Stimulated activated CD8-positive, alpha-beta memory T cell treated with anti-CD3 and anti-CD28 coated beads, Interleukin-4, amount 100 ng/mL, for 1 hour (primary cell): ENCODE measurements around the gene CDCA5.

Experiments
- DNase-seq, 2 donors: peaks; one replicate each; pipeline ENCODE4 v3.0.0-alpha.2; 2020; ENCODE audit warnings: low read depth in 2 of 2, low spot score in 1 of 2

CDCA5 gene, protein sequence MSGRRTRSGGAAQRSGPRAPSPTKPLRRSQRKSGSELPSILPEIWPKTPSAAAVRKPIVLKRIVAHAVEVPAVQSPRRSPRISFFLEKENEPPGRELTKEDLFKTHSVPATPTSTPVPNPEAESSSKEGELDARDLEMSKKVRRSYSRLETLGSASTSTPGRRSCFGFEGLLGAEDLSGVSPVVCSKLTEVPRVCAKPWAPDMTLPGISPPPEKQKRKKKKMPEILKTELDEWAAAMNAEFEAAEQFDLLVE

DNA sequence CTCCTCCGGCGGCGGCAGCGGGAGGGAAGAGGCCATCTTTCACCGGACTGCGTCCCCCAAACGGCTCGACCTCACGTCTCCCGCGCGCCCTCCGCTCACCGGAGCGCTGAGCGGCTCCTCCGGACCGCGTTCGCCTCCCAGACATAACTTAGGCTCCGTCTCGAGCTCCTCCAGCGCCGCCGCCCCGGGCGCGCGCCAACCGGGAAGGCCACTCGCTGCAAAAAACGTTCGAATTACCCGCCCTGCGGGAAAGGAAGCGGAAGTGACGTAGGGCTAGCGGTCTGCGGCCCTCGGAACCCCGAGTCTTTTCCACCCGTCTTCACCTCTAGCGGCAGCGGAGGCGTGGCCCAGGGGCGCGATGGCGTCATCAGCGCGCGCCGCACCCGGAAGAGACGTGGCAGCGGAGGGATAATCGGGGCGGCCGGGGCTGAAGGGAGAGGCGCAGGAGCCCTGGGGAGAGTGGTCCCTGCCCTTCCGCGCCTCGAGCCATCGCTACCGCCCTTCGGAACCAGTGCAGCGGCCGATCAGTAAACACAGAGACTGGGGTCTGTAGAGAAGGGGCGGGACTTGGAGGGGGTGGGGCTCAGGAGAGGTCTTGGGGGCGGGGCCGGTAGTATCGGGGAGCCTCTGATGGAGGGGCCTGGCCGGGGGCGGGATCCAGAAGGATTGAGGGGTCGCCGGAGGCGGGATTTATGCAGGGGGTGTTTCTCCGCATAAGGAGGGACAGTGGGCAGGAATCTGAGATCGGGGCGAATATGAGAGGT is at the start of gene CDCA5, which contains the start of gene ZFPL1:
Gene CDCA5 (minus strand): TSS at position 207 of the 764 bp plus-strand sequence. CDS start 62 bp downstream, at position 145.
Gene ZFPL1 (plus strand): TSS at position 389 of the 764 bp plus-strand sequence. CDS start 477 bp downstream, outside the sequence.
- peak; percentile 95 to 97 for DNase-seq

DNA sequence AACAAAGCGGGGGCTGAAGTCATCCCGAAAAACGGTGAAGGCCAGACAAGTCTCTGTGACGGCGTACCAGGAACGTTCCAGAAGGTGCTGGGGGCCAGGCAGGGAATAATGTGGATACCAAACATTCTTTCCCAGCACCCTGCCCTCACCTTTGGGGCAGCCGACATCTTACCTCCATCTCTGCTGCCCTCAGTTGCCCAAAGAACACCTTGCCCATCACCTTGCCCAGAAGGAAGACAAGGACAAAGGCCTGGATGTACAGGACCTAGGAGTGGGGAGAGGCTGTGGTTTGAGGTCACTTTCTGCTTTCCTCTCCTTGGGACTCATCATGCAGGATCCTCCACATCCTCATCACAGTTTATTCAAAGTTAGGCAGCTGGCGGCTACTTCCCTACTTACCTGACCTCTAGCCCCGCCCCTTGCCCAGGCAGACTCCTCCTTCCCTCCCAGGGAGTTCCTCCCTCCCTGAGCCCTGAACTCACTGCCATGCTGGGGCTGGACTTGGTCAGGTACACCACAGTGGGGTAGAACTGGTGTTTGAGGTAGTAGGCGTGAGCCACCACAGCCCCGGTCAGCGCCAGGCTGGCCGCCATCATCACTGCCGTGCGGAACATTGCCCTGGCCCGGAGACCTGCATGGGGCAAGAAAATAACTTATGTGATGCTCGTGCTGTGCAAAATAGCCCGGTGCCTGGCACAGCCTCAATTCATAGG is 49.3 kb upstream of the CDCA5 start:
- DNase-seq, result no peak

GRCh38 chr11:65132238-65132987 is 48.6 kb upstream of the CDCA5 start:
- DNase-seq, result no peak

DNA sequence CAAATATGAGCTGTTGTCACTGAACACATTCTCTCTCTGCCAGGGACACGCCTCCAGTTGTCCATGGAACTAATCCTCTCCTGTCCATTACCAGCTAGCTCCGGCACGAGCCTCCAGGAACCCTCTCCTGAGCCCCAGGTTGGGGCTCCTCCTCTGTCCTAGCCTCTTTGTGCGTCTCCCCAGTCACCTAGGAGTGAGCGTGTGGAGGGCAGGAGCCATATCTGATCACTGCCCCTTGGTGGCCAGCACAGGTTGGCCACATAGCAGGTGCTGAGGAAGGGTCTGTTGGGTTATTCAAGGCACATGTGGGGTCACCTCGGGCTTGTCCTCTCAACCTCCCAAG is 48.0 kb upstream of the CDCA5 start:
- no peak for DNase-seq

DNA sequence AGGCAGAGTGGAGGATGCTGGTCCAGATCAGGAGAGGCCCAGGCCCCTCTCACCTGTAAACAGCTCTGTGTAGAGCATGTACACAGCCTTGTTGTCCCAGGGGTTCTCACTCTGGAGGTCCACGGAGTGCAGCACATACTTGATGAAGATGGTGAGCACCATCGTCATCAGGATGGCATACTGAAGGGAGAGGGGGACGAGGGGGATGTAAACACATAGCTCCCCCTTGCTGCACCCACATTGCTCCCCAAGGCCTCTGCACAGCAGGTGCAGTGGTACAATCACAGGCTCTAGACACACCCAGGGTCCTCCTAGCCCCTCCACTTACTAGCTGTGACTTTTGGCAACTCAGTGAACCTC is 47.6 kb upstream of the CDCA5 start:
- no peak for DNase-seq

DNA sequence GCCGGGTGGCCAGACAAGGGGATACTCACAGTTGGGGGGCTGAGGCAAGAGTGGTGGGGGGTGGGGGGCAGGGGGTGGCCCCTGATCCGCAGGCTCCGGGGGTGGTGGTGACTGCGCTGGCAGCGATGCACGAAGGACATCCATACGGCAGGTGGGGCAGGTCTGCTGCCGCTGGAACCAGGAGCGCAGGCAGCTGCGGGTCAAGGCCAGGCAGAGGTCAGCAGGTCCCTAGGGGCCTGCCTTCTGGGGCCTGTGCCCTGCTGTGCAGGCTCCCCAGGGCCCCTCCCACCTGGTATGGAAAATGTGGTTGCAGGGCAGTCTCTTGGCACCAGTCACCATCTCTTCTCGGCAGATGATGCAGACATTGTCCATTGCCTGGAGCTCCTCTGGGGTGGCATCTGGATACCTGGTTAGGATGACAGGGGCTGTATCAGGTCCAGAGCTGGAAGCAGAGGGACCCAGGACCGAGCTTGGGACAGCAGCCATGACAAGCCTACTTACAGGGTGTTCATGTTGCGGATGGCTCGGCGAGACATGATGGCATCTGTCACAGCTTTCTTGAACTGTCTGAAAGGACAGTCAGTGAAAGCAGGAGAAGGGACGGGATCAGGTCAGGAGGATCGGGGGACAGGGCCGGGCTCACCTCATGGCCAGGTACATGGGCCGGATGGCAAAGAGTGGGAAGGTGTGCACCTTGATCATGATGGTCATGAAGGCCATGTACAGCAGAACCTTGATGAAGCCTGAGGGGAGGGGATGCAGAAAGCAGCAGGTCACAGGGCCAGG is 47.0 kb upstream of the CDCA5 start:
- no peak for DNase-seq

GRCh38 chr11:65129649-65130441 is 46.0 kb upstream of the CDCA5 start:
- no peak for DNase-seq

GRCh38 chr11:65128182-65129145 is 44.6 kb upstream of the CDCA5 start:
- DNase-seq, result no peak

- no peak for DNase-seq
Observed at GRCh38 chr11:65127473-65128181, 43.8 kb upstream of the CDCA5 start.

- no peak for DNase-seq
Observed at GRCh38 chr11:65126624-65127274, 42.9 kb upstream of the CDCA5 start.

- DNase-seq, result no peak
Observed at GRCh38 chr11:65125197-65126056, 41.6 kb upstream of the CDCA5 start.

DNA sequence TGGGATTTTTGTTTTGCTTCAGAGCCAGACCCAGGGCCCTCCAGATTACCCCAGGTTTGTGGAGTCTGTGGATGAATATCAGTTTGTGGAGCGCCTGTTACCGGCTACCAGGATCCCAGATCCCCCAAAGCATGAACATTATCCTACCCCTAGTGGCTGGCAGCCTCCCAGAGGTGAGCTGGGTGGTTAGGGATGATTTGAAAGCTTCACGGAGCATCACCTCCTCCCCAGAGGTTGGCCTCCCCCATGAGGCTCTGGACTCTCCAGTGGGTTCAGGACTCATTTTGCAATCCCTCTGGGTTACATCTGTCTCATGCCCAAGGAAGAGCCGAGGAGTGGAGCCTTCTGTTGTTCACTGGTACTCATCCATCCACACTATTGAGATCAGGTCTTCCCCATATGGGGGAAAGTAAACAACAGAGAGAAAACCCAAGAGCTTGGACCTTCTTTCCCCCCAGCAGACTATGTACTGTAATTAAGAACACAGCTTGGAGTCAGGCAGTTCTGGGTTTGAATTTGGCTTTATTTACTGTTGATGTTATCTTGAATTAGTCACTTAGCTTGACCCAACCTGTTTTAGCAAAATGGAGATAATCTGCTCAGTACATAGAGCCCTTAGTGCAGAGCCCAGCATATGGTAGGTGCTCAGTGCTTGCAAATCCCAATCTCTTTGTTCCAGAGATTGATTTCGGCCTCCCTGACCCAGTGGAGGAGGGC is 40.8 kb upstream of the CDCA5 start:
- DNase-seq, result no peak

DNA sequence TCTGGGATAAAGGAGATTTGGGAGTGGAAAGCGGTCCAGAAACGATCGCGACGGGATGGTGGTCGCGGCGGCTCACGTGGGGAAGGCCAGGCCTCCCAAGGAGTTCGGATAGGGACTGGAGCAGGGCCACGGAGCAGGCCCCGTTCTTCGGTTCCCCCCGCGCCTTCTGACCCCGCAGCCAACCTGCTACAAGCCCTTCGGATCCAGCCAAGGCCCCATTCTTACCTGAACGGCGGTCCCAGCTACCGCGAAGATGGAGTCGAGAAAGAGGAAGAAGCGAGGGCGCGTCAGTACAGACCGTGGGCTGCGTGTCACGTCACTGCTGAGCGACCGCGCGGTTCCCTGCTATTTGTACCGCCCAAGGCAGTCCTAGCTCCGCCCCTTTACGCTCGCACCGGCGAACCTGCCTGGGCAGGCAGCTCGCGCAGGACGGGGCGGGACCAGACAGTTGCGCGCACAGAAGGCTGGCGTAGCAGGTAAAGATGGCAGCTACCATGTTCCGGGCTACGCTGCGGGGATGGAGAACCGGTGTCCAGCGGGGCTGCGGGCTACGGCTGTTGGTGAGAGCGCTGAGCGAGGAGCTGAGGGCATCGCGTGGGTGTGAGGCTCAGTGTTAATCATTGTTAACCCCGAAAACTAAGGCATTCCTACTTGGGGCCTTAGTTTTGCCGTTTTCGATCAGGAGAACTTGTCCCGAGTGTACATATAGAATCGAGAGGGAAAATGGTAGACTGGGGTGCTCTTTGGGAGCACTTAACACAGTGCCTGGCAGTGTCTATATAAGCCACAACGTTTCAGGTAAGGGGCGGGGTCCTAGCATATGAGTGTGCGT is 38.2 kb upstream of the CDCA5 start, which contains the start of the genes FAU and MRPL49:
Gene FAU (minus strand): TSS at position 270 of the 832 bp plus-strand sequence. CDS start 321 bp downstream, outside the sequence.
Gene MRPL49 (plus strand): TSS at position 457 of the 832 bp plus-strand sequence. CDS start 26 bp downstream, at position 483.
- peak; percentile 96 to 98 for DNase-seq

DNA sequence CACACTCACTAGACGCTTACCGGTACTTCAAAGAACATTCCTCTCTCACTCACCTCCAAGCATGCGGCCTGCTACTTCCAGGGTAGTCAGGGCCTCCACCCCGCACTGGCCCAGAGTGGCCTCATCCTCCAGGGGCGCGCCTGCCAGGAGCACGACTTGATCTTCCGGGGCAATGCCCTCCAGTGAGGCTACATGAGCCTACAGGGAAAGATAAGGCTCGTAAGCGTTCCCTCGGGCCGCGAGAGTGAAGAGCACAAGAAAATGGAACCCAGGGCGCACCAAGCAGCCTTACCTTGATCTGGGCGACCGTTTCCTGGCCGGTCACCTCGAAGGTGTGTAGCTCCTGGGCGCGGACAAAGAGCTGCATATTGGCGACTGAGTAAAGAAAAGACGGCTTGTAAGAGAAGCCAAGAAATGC is 37.6 kb upstream of the CDCA5 start:
- DNase-seq, result no peak

DNA sequence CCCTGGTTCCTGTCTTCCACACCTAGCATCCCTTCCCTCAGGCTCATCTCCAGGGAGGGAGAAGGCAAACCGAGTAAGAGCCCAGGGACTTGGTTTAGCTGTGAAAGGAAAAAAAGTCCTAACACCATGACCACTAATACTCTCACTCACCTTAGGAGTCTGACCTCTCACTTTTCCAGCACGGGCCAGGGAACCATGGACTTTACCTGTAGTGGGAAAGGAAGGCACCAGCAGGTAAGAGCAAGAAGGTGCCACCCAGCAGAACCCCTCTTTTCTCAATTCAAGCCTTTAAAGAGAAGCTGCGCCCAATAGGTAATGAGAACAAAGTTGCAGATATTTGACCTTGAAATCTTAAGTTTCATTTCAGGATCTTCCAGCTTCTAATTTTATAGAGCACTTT is 37.0 kb upstream of the CDCA5 start:
- no peak for DNase-seq
